IMR-90 (cell line): ENCODE measurements around the gene COL4A1.

Source experiments
- FOS ChIP-seq: fragments of 150-350 bp; IDR thresholded peaks from 2 replicates; pipeline ENCODE4 v1.6.1; 2016; ENCODE audit warnings: low read depth, low read length
- MAFK ChIP-seq: IDR thresholded peaks from 2 replicates; pipeline ENCODE4 v1.6.1; 2012; ENCODE audit warnings: low read depth, low read length, improper control_type of control experiment
- POLR2A ChIP-seq: IDR thresholded peaks from 2 replicates; pipeline ENCODE4 v1.6.1; 2012; ENCODE audit warnings: mild to moderate bottlenecking, low read depth, low read length
- RAD21 ChIP-seq: IDR thresholded peaks from 2 replicates; pipeline ENCODE4 v1.6.1; 2012; ENCODE audit warnings: low read length, improper control_type of control experiment
- SMC3 ChIP-seq: fragments of 150-350 bp; IDR thresholded peaks from 2 replicates; pipeline ENCODE4 v1.6.1; 2016; ENCODE audit warnings: low read depth, mild to moderate bottlenecking, antibody characterized with exemption, low read length, moderate library complexity
- TF ChIP-seq, protein P1 (sequence below): conservative IDR thresholded peaks from 2 replicates; pipeline ENCODE4 v1.5.1; 2012; ENCODE audit warnings: mild to moderate bottlenecking, low read depth, low read length, improper control_type of control experiment
- TF ChIP-seq, protein P2 (sequence below): fragments of 150-350 bp; IDR thresholded peaks from 2 replicates; pipeline ENCODE4 v1.6.1; 2017; ENCODE audit warnings: mild to moderate bottlenecking, antibody characterized with exemption, low read length, low read depth

DNA sequence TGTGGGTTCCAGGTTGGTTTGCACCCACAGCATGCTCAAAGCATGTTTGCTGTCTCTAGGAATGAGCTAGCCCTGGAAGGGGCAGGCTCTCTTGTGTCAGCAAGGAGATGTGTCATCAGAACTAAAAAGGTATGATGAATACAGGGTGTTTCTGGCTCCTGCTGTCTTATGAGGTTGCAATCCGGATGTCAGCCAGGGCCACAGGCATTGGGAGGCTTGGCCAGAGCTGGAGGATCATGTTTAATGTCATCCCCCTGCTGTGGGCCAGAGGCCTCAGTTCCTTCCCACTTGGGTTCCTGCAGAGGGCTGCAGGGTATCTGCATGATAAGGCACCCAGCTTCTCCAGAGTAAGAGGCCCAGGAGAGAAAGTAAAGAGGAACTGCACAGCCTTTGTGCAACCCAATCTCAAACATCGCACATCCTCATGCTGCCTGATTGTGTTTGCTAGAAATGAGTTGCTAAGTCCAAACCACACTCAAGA, 193.6 kb downstream of the COL4A1 start:
- TF ChIP-seq RAD21 = no peak
- TF ChIP-seq, protein P1, sequence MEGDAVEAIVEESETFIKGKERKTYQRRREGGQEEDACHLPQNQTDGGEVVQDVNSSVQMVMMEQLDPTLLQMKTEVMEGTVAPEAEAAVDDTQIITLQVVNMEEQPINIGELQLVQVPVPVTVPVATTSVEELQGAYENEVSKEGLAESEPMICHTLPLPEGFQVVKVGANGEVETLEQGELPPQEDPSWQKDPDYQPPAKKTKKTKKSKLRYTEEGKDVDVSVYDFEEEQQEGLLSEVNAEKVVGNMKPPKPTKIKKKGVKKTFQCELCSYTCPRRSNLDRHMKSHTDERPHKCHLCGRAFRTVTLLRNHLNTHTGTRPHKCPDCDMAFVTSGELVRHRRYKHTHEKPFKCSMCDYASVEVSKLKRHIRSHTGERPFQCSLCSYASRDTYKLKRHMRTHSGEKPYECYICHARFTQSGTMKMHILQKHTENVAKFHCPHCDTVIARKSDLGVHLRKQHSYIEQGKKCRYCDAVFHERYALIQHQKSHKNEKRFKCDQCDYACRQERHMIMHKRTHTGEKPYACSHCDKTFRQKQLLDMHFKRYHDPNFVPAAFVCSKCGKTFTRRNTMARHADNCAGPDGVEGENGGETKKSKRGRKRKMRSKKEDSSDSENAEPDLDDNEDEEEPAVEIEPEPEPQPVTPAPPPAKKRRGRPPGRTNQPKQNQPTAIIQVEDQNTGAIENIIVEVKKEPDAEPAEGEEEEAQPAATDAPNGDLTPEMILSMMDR = no peak
- TF ChIP-seq POLR2A = no peak
- TF ChIP-seq, protein P2, sequence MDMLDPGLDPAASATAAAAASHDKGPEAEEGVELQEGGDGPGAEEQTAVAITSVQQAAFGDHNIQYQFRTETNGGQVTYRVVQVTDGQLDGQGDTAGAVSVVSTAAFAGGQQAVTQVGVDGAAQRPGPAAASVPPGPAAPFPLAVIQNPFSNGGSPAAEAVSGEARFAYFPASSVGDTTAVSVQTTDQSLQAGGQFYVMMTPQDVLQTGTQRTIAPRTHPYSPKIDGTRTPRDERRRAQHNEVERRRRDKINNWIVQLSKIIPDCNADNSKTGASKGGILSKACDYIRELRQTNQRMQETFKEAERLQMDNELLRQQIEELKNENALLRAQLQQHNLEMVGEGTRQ = no peak
- no peak for TF ChIP-seq MAFK
- no peak for TF ChIP-seq FOS
- no peak for TF ChIP-seq SMC3
